A673 (cell line): Measurements from ENCODE around the gene RIPOR3. TPM values are rescaled to one million over a fixed set of nuclear protein-coding genes. Genes with fewer than 3 reads are reported as not detected.

Experiments used
- BruUV-seq: library from RNA; stranded (reverse); fragments of 400-500 nt; replicated peaks from 2 replicates; lab custom pipeline; 2021; lab: Mats Ljungman, UMichigan
- CTCF ChIA-PET: fragments of 300-600 bp; sonication (Branson Sonifier 250); formaldehyde crosslinking; loops from one replicate; lab custom pipeline; 2022; ENCODE audit warnings: antibody characterized with exemption; lab: Charles Lee
- POLR2A ChIA-PET: fragments of 300-600 bp; sonication (Branson Sonifier 250); formaldehyde crosslinking; loops from one replicate; lab custom pipeline; 2022; ENCODE audit warnings: antibody characterized with exemption; ENCODE audit not compliant: low non-redundant PET; lab: Charles Lee
- DNase-seq: peaks from one replicate; pipeline ENCODE4 v3.0.0-alpha.2; 2015; ENCODE audit warnings: low spot score
- H3K27ac ChIP-seq: fragments of 200-600 bp; sonication (generic); 2 replicates; pipeline ENCODE4 v1.5.1; 2016; ENCODE audit warnings: mixed run types, low read depth, mild to moderate bottlenecking, mixed read lengths, antibody characterized with exemption, low read length; ENCODE audit not compliant: poor library complexity, severe bottlenecking
- H3K27me3 ChIP-seq: fragments of 200-600 bp; sonication (generic); replicated peaks from 2 replicates; pipeline ENCODE4 v1.6.1; 2017; ENCODE audit warnings: mixed run types, low read depth, mild to moderate bottlenecking, mixed read lengths, antibody characterized with exemption, low read length; ENCODE audit not compliant: insufficient read depth, poor library complexity
- H3K36me3 ChIP-seq: fragments of 200-600 bp; sonication (generic); 2 replicates; pipeline ENCODE4 v1.6.1; 2016; ENCODE audit warnings: mixed run types, mild to moderate bottlenecking, mixed read lengths, antibody characterized with exemption, low read length; ENCODE audit not compliant: insufficient read depth, poor library complexity, severe bottlenecking
- H3K4me1 ChIP-seq: fragments of 200-600 bp; sonication (generic); 2 replicates; pipeline ENCODE4 v1.6.1; 2017; ENCODE audit warnings: mixed run types, mild to moderate bottlenecking, mixed read lengths, antibody characterized with exemption, low read length; ENCODE audit not compliant: insufficient read depth, poor library complexity, severe bottlenecking
- H3K4me3 ChIP-seq: fragments of 200-600 bp; sonication (generic); 2 replicates; pipeline ENCODE4 v1.5.1; 2016; ENCODE audit warnings: low read depth, mixed run types, mild to moderate bottlenecking, mixed read lengths, low read length; ENCODE audit not compliant: poor library complexity, severe bottlenecking
- H3K9me3 ChIP-seq: fragments of 200-600 bp; sonication (generic); 2 replicates; pipeline ENCODE4 v1.6.1; 2016; ENCODE audit warnings: mixed run types, low read depth, mild to moderate bottlenecking, mixed read lengths, antibody characterized with exemption, low read length; ENCODE audit not compliant: poor library complexity, severe bottlenecking
- EZH2 ChIP-seq: fragments of 200-600 bp; sonication (generic); IDR thresholded peaks from 2 replicates; pipeline ENCODE4 v1.6.1; 2017; ENCODE audit warnings: borderline replicate concordance, low read depth, mild to moderate bottlenecking, mixed read lengths, antibody characterized with exemption, low read length; ENCODE audit not compliant: poor library complexity, severe bottlenecking
- intact Hi-C: fragments of 100-400 bp; cut with micrococcal nuclease; formaldehyde crosslinking; loops from one replicate; pipeline ENCODE4 v1.10.0; 2022; ENCODE audit not compliant: unreplicated experiment
- total RNA-seq: library from RNA; stranded (reverse); gene quantifications from 2 replicates; pipeline ENCODE4 v1.2.3, GENCODE V29; 2021
- TF ChIP-seq, protein P1 (sequence below): fragments of 300-800, 200-600 bp; sonication (generic); conservative IDR thresholded peaks from 2 replicates; pipeline ENCODE4 v1.5.1; 2017; ENCODE audit warnings: low read depth, mild to moderate bottlenecking, antibody characterized with exemption, low read length, moderate library complexity, mixed read lengths

Gene RIPOR3
- total RNA-seq, 1 experiment from 2014 or later, result 19.1 TPM

DNA sequence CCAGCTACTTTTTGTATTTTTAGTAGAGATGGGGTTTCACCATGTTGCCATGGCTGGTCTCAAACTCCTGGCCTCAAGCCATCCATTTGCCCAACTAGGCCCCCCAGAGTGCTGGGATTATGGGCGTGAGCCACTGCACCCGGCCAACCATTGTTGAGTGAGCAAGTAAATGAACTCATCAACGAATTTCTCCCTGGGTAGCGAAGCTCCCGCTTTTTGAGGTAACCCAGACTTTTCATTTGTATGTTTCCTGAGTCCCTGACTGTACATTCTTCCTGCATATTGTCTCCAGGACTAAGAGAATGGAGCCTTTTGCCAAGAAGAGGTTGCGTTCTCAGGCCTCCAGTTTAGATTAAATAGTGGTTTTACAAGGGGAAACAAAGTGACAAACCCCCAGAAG lies 36.4 kb downstream of the RIPOR3 start:
- intact Hi-C loops, result no loop called here
- Histone ChIP-seq H3K4me1 (peaks cover 16% of the 10 kb centered on the region), H3K27me3 (no peaks in the 10 kb centered on the region), H3K36me3 (no peaks in the 10 kb centered on the region), H3K27ac (peak overlapping the region; percentile 61), H3K4me3 (peak overlapping the region; percentile 5), H3K9me3 (no peaks in the 10 kb centered on the region)
- peak; percentile 67 for DNase-seq
- no TSS peak for BruUV-seq
- TF ChIP-seq, protein P1, sequence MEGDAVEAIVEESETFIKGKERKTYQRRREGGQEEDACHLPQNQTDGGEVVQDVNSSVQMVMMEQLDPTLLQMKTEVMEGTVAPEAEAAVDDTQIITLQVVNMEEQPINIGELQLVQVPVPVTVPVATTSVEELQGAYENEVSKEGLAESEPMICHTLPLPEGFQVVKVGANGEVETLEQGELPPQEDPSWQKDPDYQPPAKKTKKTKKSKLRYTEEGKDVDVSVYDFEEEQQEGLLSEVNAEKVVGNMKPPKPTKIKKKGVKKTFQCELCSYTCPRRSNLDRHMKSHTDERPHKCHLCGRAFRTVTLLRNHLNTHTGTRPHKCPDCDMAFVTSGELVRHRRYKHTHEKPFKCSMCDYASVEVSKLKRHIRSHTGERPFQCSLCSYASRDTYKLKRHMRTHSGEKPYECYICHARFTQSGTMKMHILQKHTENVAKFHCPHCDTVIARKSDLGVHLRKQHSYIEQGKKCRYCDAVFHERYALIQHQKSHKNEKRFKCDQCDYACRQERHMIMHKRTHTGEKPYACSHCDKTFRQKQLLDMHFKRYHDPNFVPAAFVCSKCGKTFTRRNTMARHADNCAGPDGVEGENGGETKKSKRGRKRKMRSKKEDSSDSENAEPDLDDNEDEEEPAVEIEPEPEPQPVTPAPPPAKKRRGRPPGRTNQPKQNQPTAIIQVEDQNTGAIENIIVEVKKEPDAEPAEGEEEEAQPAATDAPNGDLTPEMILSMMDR, result no peak
- no peak for TF ChIP-seq EZH2
- ChIA-PET POLR2A (no interaction called here), CTCF (no interaction called here)

DNA sequence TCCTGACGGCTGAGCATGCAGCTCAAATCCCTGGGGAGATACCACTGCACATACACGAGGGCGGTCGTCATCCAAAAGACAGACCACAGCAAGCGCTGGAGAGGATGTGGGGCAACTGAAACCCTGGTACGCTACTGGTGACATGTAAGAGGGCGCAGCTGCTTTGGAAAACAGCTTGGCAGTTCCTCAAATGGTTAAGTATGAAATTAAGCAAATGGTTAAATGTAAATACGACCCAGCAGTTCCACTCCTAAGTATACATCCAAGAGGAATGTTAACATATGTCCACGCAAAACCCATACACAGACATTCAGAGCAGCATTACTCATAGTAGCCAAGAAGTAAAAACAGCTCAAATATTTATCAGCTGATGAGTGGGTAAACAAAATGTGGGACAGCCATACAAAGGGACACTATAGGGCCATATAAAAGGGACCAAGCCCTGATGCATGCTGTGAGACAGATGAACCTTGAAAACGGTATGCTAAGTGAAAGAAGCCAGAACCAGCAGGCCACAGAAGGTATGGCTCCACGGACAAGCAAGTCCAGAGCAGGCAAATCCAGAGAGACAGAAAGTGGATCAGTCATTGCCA lies 38.5 kb downstream of the RIPOR3 start:
- DNase-seq, result no peak
- TF ChIP-seq, protein P1, result no peak
- no peak for TF ChIP-seq EZH2
- Histone ChIP-seq H3K36me3 (no peaks in the 10 kb centered on the region), H3K9me3 (no peaks in the 10 kb centered on the region), H3K4me3 (no peak overlapping the region), H3K27me3 (no peaks in the 10 kb centered on the region), H3K4me1 (peaks cover 16% of the 10 kb centered on the region), H3K27ac (no peak overlapping the region)
- BruUV-seq, result no TSS peak
- intact Hi-C loops, result no loop called here
- POLR2A ChIA-PET, result no interaction called here
- CTCF ChIA-PET, result no interaction called here

DNA sequence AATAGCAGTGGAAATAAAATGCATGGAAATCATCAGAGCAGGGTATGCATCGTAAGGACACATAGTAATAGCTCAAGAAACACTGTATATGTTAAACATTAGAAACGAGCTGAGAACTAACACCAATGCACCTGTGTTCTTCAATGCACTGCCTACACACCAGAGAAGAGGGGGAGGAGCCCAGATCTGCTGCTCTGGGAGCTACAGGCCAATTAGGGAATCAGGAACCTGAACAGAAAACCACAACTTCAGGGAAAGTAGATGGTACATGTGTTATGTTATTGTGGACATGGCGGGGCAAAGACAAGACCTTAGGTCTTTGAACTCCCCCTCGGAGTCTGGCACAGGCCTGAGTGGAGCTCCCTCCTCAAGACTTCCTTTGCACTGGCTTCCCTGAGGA lies 39.7 kb downstream of the RIPOR3 start:
- ChIA-PET POLR2A (no interaction called here), CTCF (no interaction called here)
- TF ChIP-seq, protein P1, result no peak
- TF ChIP-seq EZH2, result no peak
- no peaks in the 10 kb centered on the region for H3K36me3 ChIP-seq
- H3K9me3 ChIP-seq, result no peaks in the 10 kb centered on the region
- intact Hi-C loops, result no loop called here
- H3K27ac ChIP-seq, result no peak overlapping the region
- no peak for DNase-seq
- H3K27me3 ChIP-seq, result no peaks in the 10 kb centered on the region
- peaks cover 16% of the 10 kb centered on the region for H3K4me1 ChIP-seq
- BruUV-seq, result no TSS peak
- no peak overlapping the region for H3K4me3 ChIP-seq
